GM18499 (cell line): Measurements from ENCODE around the gene SCRG1.

Experiments
- ATAC-seq: cut with Tn5 transposase; IDR thresholded peaks from one replicate; pipeline ENCODE4 v1.9.1; 2021; ENCODE audit warnings: moderate number of reproducible peaks; ENCODE audit not compliant: insufficient read depth, unreplicated experiment

The SCRG1 gene

GRCh38 chr4:173367285-173367684 lies 31.6 kb downstream of the SCRG1 start:
- ATAC-seq = peak; percentile 40

GRCh38 chr4:173365359-173365996 lies 33.4 kb downstream of the SCRG1 start:
- ATAC-seq = no peak

- no peak for ATAC-seq
Measured at GRCh38 chr4:173362666-173363065, 36.2 kb downstream of the SCRG1 start.

GRCh38 chr4:173360587-173361221 lies 38.2 kb downstream of the SCRG1 start:
- no peak for ATAC-seq

DNA sequence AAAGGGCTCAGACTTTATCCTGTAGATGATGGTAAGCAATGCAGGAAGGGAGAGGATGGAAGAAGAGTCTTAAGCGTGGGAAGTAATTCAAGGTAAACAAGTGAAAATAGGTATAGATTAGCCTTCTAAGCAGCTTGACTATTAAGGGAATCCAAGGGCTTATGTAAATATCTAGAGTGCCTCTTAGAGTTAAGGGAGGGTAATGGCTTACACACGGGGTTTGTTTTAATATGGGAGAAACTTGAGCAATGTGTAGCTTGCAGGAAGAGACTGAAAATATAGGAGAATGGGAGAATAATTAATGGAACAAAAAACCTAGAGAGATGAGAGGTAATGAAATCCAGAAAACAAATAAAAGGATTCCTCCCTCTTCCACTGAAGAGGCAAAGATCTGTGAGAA lies 41.0 kb downstream of the SCRG1 start:
- no peak for ATAC-seq

DNA sequence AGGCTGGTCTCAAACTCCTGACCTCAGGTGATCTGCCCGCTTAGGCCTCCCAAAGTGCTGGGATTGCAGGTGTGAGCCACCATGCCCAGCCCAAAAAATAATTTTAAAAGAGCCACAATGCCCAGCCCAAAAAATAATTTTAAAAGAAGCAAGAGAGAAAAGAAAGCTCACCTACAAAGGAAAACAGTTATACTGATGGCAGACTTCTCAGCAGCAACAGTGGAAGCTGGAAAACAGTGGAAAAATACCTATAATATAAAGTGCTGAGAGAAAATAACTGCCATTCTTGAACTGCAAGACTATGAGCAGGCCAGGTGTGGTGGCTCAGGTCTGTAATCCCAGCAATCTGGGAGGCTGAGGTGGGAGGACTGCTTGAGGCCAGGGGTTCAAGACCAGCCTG lies 51.4 kb downstream of the SCRG1 start:
- no peak for ATAC-seq

DNA sequence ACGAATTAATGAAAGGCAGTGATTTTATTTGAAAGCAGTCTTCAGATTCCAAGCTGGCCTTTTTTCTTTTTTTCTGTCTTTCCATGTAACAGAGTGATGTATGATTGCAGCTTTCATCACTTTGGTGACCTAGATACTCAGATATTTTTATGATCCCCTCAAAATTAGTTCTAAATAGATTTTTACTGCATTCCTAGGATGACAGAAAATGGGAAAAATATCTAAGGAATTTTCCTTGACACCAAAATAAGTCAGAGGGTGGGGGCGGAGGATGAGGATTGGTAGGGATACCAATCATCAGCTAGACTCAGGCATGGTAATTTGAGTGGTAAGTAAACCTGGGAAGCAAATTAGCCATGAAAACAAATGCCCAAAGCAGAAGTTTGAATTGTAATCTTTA lies 52.8 kb downstream of the SCRG1 start:
- ATAC-seq = no peak

DNA sequence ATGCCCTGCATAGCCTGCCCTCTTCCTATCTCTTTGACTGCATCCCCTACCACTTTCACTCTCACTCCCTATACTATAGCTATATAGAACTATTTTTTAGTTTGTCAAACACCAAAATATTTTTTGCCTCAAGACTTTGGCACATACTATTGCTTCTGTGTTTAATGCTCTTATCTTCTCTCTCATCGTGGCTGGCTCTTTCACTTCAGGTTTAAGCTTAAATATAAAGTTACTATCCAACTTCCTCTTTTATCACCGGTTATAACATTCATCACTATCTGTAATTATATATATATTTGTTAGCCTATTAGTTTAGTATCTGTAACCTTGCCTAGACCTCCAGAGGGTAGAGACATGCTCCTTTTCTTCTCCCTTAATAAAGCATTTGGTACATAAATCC lies 53.3 kb downstream of the SCRG1 start:
- no peak for ATAC-seq

DNA sequence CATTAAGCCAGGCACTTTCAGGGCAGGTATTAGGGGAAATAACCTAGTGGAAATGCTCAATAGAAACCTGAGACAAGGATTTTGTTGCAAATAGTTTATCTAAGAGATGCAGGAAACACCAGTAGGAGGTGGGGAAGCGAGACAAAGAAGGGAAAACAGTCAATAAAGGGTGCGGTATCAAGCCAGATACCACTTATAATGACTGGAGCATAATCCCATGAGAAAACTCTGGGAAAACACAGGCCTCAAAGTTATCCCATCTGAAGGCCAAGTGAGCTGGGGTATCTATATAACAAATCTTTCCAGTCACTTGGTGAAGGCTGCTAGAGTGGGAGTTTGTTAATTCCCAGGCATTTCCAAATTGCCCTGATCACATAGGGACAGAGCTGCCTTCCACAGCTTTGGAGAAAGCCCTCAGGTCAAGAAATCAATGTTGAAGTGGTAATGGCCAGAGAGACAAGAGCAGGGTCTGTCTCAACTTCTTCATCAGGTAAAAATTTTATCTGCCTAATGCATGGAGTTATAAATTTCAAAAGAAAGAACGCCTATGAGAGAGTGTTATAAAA lies 55.0 kb downstream of the SCRG1 start:
- no peak for ATAC-seq

DNA sequence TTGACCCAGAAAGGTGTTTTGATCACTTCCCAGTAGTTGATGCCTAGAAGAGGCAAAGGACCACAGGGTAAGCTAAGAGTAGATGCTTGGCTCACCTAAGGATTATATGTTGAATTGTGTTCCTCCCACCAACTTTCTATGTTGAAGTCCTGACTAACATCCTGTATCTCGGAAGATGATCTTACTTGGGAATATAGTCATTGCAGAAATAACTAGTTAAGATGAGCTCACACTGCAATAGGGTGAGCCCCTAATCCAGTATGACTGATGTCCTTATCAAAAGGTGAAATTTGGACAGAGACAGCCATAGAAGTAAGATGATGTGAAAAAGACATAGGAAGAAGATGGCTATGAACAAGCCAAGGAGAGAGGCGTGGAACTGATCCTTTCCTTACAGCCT lies 61.5 kb downstream of the SCRG1 start:
- no peak for ATAC-seq

- peak; percentile 20 for ATAC-seq
Measured at GRCh38 chr4:173334891-173335752, 63.8 kb downstream of the SCRG1 start.
